Aorta (tissue), 5 donors: ENCODE results near the gene FLAD1. TPM values are rescaled to one million over a fixed set of nuclear protein-coding genes. Genes with fewer than 3 reads are reported as not detected.
A peak's percentile ranks its signal among the peaks of the same experiment; 100 is the strongest.

Source experiments
- ATAC-seq: fragments of 200-7000 bp; cut with Tn5 transposase; one replicate; pipeline ENCODE4 v1.9.1; 2022; ENCODE audit warnings: moderate library complexity; ENCODE audit not compliant: low FRiP score
- DNase-seq, 2 donors: peaks; one replicate each; pipeline ENCODE4 v3.0.0-alpha.2; 2020
- H3K27ac ChIP-seq, 2 donors: one replicate each; pipeline ENCODE4 v1.5.1; 2013; ENCODE audit warnings: low read length in 2 of 2, mild to moderate bottlenecking in 2 of 2, moderate library complexity in 2 of 2, control low read depth in 1 of 2, inconsistent platforms in 1 of 2, low read depth in 1 of 2
- H3K27me3 ChIP-seq, 2 donors: one replicate each; pipeline ENCODE4 v1.6.1; 2013; ENCODE audit warnings: control low read depth in 1 of 2, low read length in 1 of 2, mild to moderate bottlenecking in 1 of 2, moderate library complexity in 1 of 2; ENCODE audit not compliant: insufficient read depth in 2 of 2, control insufficient read depth in 1 of 2
- H3K36me3 ChIP-seq, 2 donors: one replicate each; pipeline ENCODE4 v1.6.1; 2013; ENCODE audit warnings: control low read depth in 1 of 2, low read length in 1 of 2, mild to moderate bottlenecking in 1 of 2; ENCODE audit not compliant: insufficient read depth in 2 of 2, control insufficient read depth in 1 of 2
- H3K4me1 ChIP-seq, 2 donors: one replicate each; pipeline ENCODE4 v1.6.1; 2013; ENCODE audit warnings: low read length in 2 of 2, control low read depth in 1 of 2, mild to moderate bottlenecking in 1 of 2, moderate library complexity in 1 of 2; ENCODE audit not compliant: insufficient read depth in 2 of 2, control insufficient read depth in 1 of 2
- H3K4me3 ChIP-seq, 2 donors: one replicate each; pipeline ENCODE4 v1.5.1; 2013; ENCODE audit warnings: low read length in 2 of 2, control low read depth in 1 of 2, mild to moderate bottlenecking in 1 of 2
- H3K9me3 ChIP-seq: one replicate; pipeline ENCODE4 v1.6.1; 2013; ENCODE audit warnings: mild to moderate bottlenecking, low read length; ENCODE audit not compliant: control insufficient read depth
- WGBS, 2 donors: extraction: QIAGEN DNeasy Blood & Tissue Kit; methylation state at CpG; one replicate each; pipeline ENCODE4 v1.1.7; 2013; 5-methylcytosine and 5-hydroxymethylcytosine counted together
- intact Hi-C, 2 donors: fragments of 100-400 bp; cut with DNase I; formaldehyde crosslinking; loops; one replicate each; pipeline versions ENCODE4 v1.14.2 to v1.15.0; 2022
- polyA plus RNA-seq, 2 donors: library from polyadenylated mRNA; stranded (reverse); fragments of 200-250 nt; gene quantifications; one replicate each; pipeline ENCODE4 v1.2.3, GENCODE V29; 2013
- total RNA-seq, 2 donors: library from RNA; stranded (reverse); fragmentation: NEBNext Ultra II Directional; extraction: Animal tissue kit (Norgen Biotek cat#: 25700); gene quantifications; one replicate each; pipeline ENCODE4 v1.2.1, GENCODE V29; 2021
- donor health status: healthy with polysubstance abuse.
- donor health status: Bipolar disorder and iron deficiency.
- donor health status: DM: no; HTN: no; CAD: no.
- donor health status: DM: no; HTN: no; CAD: no.
- donor health status: DM: yes; HTN: yes; CAD: no.

The FLAD1 gene
- total and polyA plus RNA-seq, 4 donors: 14.5 to 24.2 (median 20.7) TPM

GRCh38 chr1:155029513-155030242, 46.5 kb downstream of the FLAD1 start:
- H3K36me3 ChIP-seq: no peaks in the 10 kb centered on the region
- DNase-seq (no peak), ATAC-seq (peak; percentile 11)
- intact Hi-C loops: no loop called here
- no peak overlapping the region for H3K4me3 ChIP-seq
- no peaks in the 10 kb centered on the region for H3K4me1 ChIP-seq
- no peak overlapping the region for H3K27ac ChIP-seq
- no peaks in the 10 kb centered on the region for H3K9me3 ChIP-seq
- WGBS, 2 donors: 79 to 86% methylated on average over 16 of the region's 16 CpGs
- H3K27me3 ChIP-seq: no peaks in the 10 kb centered on the region

- no peaks in the 10 kb centered on the region for H3K27me3 ChIP-seq
- no peak overlapping the region for H3K4me3 ChIP-seq
- intact Hi-C loops: no loop called here
- DNase-seq (no peak), ATAC-seq (no peak)
- WGBS, 2 donors: 83 to 91% methylated on average over 15 of the region's 15 CpGs
- H3K27ac ChIP-seq: no peak overlapping the region
- H3K4me1 ChIP-seq: no peaks in the 10 kb centered on the region
- H3K9me3 ChIP-seq: no peaks in the 10 kb centered on the region
- H3K36me3 ChIP-seq: no peaks in the 10 kb centered on the region
Measured at GRCh38 chr1:155030243-155030795, 47.2 kb downstream of the FLAD1 start.

GRCh38 chr1:155030899-155031298, 47.8 kb downstream of the FLAD1 start:
- WGBS, 2 donors: 85 to 88% methylated on average over 11 of the region's 11 CpGs
- intact Hi-C loops: no loop called here

GRCh38 chr1:155032886-155033285, 49.7 kb downstream of the FLAD1 start:
- H3K36me3 ChIP-seq: no peaks in the 10 kb centered on the region
- H3K4me3 ChIP-seq: no peak overlapping the region
- 84 to 88% methylated on average over 11 to 12 of the region's 12 CpGs for WGBS, 2 donors
- DNase-seq (no peak), ATAC-seq (no peak)
- no peaks in the 10 kb centered on the region for H3K4me1 ChIP-seq
- no peaks in the 10 kb centered on the region for H3K9me3 ChIP-seq
- no peak overlapping the region for H3K27ac ChIP-seq
- no peaks in the 10 kb centered on the region for H3K27me3 ChIP-seq
- intact Hi-C loops: no loop called here

More at GRCh38 chr1:155030899-155031298, 47.8 kb downstream of the FLAD1 start:
- H3K4me3 ChIP-seq: no peak overlapping the region
- H3K9me3 ChIP-seq: no peaks in the 10 kb centered on the region
- H3K36me3 ChIP-seq: no peaks in the 10 kb centered on the region
- H3K27ac ChIP-seq: no peak overlapping the region
- DNase-seq (no peak), ATAC-seq (no peak)
- no peaks in the 10 kb centered on the region for H3K27me3 ChIP-seq
- no peaks in the 10 kb centered on the region for H3K4me1 ChIP-seq

DNA sequence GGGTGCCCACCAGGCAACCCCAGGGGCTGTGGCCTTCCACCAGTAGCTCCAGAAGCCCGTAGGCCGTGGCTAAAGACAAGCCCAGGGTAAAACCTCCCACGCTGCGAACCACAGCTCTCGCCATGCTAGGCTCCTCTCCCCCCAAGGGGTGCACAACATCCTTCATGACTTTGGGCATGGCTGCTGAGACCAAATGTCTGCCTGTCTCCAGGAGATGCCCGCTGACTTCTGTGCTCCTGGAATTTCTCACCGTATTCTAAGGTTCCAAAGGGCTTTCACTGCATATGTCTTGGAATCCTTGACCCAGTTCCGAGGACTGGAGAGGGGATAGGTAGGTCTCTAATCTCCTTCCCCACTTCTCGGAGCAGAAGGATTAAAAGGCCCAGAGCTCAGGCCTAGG, 50.4 kb downstream of the FLAD1 start, which contains the start of the genes DCST1 and DCST2:
TSS of gene DCST1 (plus strand) at position 301 of the 400 bp plus-strand sequence. CDS start 213 bp downstream, outside the sequence.
TSS of gene DCST2 (minus strand) at position 258 of the 400 bp plus-strand sequence. CDS start at position 178, 80 bp downstream.
- Histone ChIP-seq H3K27ac (no peak within 1 kb of the TSS), H3K4me3 (no peak within 1 kb of the TSS), H3K36me3 (no peaks in the 10 kb centered on the region), H3K9me3 (no peaks in the 10 kb centered on the region), H3K4me1 (no peaks in the 10 kb centered on the region), H3K27me3 (no peaks in the 10 kb centered on the region)
- intact Hi-C loops: no loop called here
- ATAC-seq: no peak
- DNase-seq: no peak
- WGBS, 2 donors: 97% methylated on average over 9 of the region's 9 CpGs

DNA sequence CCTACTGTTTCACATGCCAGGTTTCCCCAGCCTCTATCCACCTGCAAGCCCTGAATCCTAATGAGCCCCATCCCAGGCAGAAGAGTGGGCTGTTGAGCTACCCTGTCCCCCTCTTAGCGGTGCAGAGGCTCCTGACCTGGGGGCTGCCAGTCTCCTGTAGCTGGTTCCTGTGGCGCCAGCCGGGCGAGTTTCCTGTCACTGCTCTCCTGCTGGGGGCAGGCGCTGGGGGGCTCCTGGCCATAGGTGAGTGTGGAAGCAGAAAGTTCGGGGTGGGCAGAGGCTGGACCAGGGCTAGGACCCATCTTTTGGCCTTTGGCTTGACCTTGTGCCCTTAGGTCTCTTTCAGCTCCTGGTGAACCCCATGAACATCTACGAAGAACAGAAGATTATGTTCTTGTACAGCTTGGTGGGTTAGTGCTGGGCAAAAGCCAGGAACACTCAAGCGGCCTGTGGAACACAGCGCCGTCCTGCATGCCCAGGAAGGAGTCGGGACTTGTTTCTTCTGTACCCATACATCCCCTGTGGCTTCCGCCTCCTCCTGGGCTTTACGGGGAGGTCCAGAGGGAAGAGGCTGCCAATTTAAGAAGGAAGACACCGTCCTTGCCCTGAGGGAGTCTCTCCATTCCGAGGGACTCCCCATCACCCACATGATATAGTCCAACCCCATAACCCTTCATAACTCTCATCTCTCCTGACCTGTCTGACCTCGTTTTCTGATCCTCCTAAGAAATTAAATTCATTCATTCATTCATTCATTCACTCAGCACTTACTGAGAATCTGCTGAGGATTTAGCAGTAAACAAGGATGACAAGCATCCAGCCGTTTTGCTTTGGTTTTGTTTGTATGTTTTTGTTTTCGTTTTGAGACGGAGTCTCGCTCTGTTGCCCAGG, 51.4 kb downstream of the FLAD1 start:
- intact Hi-C loops: no loop called here
- H3K36me3 ChIP-seq: no peaks in the 10 kb centered on the region

DNA sequence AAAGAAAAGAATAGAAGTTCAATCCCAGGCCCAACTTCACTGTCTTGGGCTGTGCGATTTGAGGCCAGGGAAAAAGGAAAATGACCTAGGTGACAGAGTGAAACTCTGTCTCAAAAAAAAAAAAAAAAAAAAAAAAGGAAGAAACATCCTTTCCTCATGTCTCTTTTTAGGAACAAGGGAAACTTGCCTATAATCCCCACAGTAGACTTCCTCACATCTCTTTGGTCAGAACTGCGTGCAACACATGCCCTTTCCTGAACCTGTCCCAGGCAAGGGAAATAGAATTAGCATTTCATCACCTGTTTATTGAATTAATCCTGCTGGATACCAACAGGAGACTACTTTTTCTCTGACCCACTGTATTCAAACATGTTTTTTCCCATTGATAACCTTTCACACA, 52.8 kb downstream of the FLAD1 start:
- Histone ChIP-seq H3K9me3 (no peaks in the 10 kb centered on the region), H3K27ac (no peak overlapping the region), H3K4me1 (no peaks in the 10 kb centered on the region), H3K4me3 (no peak overlapping the region), H3K36me3 (no peaks in the 10 kb centered on the region), H3K27me3 (no peaks in the 10 kb centered on the region)
- ATAC-seq (no peak), DNase-seq (no peak)
- intact Hi-C loops: no loop called here
- WGBS, 2 donors: 93 to 98% methylated on average over 2 of the region's 2 CpGs

More for the DNA sequence above, 51.4 kb downstream of the FLAD1 start:
- DNase-seq (no peak), ATAC-seq (no peak)
- Histone ChIP-seq H3K27ac (no peak overlapping the region), H3K4me1 (no peaks in the 10 kb centered on the region), H3K27me3 (no peaks in the 10 kb centered on the region), H3K4me3 (no peak overlapping the region), H3K9me3 (no peaks in the 10 kb centered on the region)
- 84 to 87% methylated on average over 20 of the region's 20 CpGs for WGBS, 2 donors

DNA sequence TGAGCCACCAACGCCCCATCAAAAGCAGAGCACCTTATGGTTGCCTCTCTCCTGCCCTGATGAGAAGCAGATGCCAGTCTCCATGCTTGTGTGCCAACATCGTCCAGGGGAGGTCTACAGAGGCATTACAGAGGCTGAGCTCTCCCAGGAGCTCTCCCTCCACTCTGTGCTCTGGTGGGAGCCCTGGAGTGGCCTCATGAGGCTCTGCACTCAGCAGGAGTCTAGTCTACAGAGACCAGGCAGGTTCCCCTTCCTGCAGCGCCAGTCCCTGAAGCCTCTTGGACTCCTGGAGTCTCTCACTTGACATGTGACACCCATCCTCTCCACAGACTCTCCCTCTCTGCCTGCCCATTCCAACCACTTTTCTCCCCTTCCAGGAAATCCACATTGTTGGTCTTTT, 53.9 kb downstream of the FLAD1 start:
- no peak overlapping the region for H3K4me3 ChIP-seq
- H3K27me3 ChIP-seq: no peaks in the 10 kb centered on the region
- no peaks in the 10 kb centered on the region for H3K4me1 ChIP-seq
- ATAC-seq (no peak), DNase-seq (no peak)
- no peak overlapping the region for H3K27ac ChIP-seq
- 87 to 90% methylated on average over 3 of the region's 3 CpGs for WGBS, 2 donors
- no peaks in the 10 kb centered on the region for H3K9me3 ChIP-seq
- no peaks in the 10 kb centered on the region for H3K36me3 ChIP-seq
- intact Hi-C loops: no loop called here
